M059J (cell line): ENCODE data around the gene OR6X1. TPM values are rescaled to one million over a fixed set of nuclear protein-coding genes. Genes with fewer than 3 reads are reported as not detected.

Experiments
- total RNA-seq: library from RNA; depleted of rRNA; stranded (reverse); fragments of >200 nt; shearing (Covaris generic); gene quantifications from 2 replicates; pipeline ENCODE4 v1.2.3, GENCODE V29; 2014; rRNA removed

OR6X1 gene
- total RNA-seq, 1 experiment from 2014 or later, result not detected

Other genes starting within 250 kb of the OR6X1 start
- gene SCN3B, start 99.9 kb downstream of the OR6X1 start, total RNA-seq, result 0.20 TPM in 1 of 2 replicates, not detected in the other
- gene ZNF202, start 12.9 kb downstream of the OR6X1 start, total RNA-seq, result 5.9 and 7.3 TPM in 2 replicates
- gene OR6M1, start 51.8 kb upstream of the OR6X1 start, total RNA-seq, result not detected in 2 replicates
- gene TMEM225, start 131.2 kb upstream of the OR6X1 start, total RNA-seq, result not detected in 2 replicates
- gene OR8D4, start 147.6 kb upstream of the OR6X1 start, total RNA-seq, result not detected in 2 replicates
- not detected in 2 replicates for gene OR4D5, start 185.1 kb upstream of the OR6X1 start, total RNA-seq
- gene OR6T1, start 189.3 kb upstream of the OR6X1 start, total RNA-seq, result not detected in 2 replicates
- not detected in 2 replicates for gene OR10S1, start 223.3 kb upstream of the OR6X1 start, total RNA-seq
- not detected in 2 replicates for gene OR10G6, start 240.6 kb upstream of the OR6X1 start, total RNA-seq